Activated naive CD4-positive, alpha-beta T cell treated with anti-CD3 and anti-CD28 coated beads, Interleukin-2, amount 10 ng/mL, durations not matched to agents 7 days and 5 days (primary cell): ENCODE data around the gene ADCY1.

ENCODE experiments used
- CTCF ChIA-PET: fragments of 350-600 bp; sonication (Branson Sonifier 250); formaldehyde crosslinking; loops from one replicate; lab custom pipeline; 2021; ENCODE audit warnings: antibody characterized with exemption; lab: Charles Lee
- DNase-seq: peaks from one replicate; pipeline ENCODE4 v3.0.0-alpha.2; 2020
- H3K27ac Mint-ChIP-seq: one replicate; pipeline ENCODE4 v1.8.0; 2021; ENCODE audit warnings: mild to moderate bottlenecking, moderate library complexity, mixed read lengths
- H3K27me3 Mint-ChIP-seq: one replicate; pipeline ENCODE4 v1.8.0; 2021; ENCODE audit warnings: mild to moderate bottlenecking, mixed read lengths
- H3K36me3 Mint-ChIP-seq: one replicate; pipeline ENCODE4 v1.8.0; 2021; ENCODE audit warnings: mixed read lengths
- H3K4me1 Mint-ChIP-seq: one replicate; pipeline ENCODE4 v1.8.0; 2021; ENCODE audit warnings: mixed read lengths
- H3K4me3 Mint-ChIP-seq: one replicate; pipeline ENCODE4 v1.8.0; 2021; ENCODE audit warnings: mild to moderate bottlenecking, moderate library complexity, mixed read lengths
- H3K9me3 Mint-ChIP-seq: one replicate; pipeline ENCODE4 v1.8.0; 2021; ENCODE audit warnings: mixed read lengths

The ADCY1 gene

GRCh38 chr7:45610660-45611299 lies 36.6 kb downstream of the ADCY1 start:
- H3K4me3 Mint-ChIP-seq = no peak overlapping the region
- CTCF ChIA-PET = no interaction called here
- peaks cover 6% of the 10 kb centered on the region for H3K27me3 Mint-ChIP-seq
- peaks cover 14% of the 10 kb centered on the region for H3K9me3 Mint-ChIP-seq
- H3K4me1 Mint-ChIP-seq = no peaks in the 10 kb centered on the region
- no peaks in the 10 kb centered on the region for H3K36me3 Mint-ChIP-seq
- no peak for DNase-seq
- no peak overlapping the region for H3K27ac Mint-ChIP-seq

- Mint-ChIP-seq H3K27me3 (peaks cover 6% of the 10 kb centered on the region), H3K4me1 (no peaks in the 10 kb centered on the region), H3K36me3 (no peaks in the 10 kb centered on the region), H3K4me3 (no peak overlapping the region), H3K27ac (no peak overlapping the region), H3K9me3 (peaks cover 23% of the 10 kb centered on the region)
- DNase-seq = no peak
- CTCF ChIA-PET = no interaction called here
Measured at GRCh38 chr7:45617166-45617565, 43.0 kb downstream of the ADCY1 start.

- no peaks in the 10 kb centered on the region for H3K36me3 Mint-ChIP-seq
- CTCF ChIA-PET = no interaction called here
- no peak overlapping the region for H3K4me3 Mint-ChIP-seq
- H3K4me1 Mint-ChIP-seq = no peaks in the 10 kb centered on the region
- no peak for DNase-seq
- no peaks in the 10 kb centered on the region for H3K27me3 Mint-ChIP-seq
- peaks cover 11% of the 10 kb centered on the region for H3K9me3 Mint-ChIP-seq
- H3K27ac Mint-ChIP-seq = no peak overlapping the region
Measured at GRCh38 chr7:45622058-45622457, 47.9 kb downstream of the ADCY1 start.

GRCh38 chr7:45623157-45623556 lies 49.0 kb downstream of the ADCY1 start:
- H3K4me1 Mint-ChIP-seq = no peaks in the 10 kb centered on the region
- CTCF ChIA-PET = no interaction called here
- no peaks in the 10 kb centered on the region for H3K36me3 Mint-ChIP-seq
- DNase-seq = no peak
- H3K9me3 Mint-ChIP-seq = peaks cover 11% of the 10 kb centered on the region
- H3K27ac Mint-ChIP-seq = no peak overlapping the region
- no peak overlapping the region for H3K4me3 Mint-ChIP-seq
- H3K27me3 Mint-ChIP-seq = no peaks in the 10 kb centered on the region

GRCh38 chr7:45623740-45624391 lies 49.7 kb downstream of the ADCY1 start:
- Mint-ChIP-seq H3K36me3 (no peaks in the 10 kb centered on the region), H3K27ac (no peak overlapping the region), H3K9me3 (peaks cover 11% of the 10 kb centered on the region), H3K27me3 (no peaks in the 10 kb centered on the region), H3K4me1 (no peaks in the 10 kb centered on the region), H3K4me3 (no peak overlapping the region)
- DNase-seq = no peak
- CTCF ChIA-PET = no interaction called here

- CTCF ChIA-PET = no interaction called here
- no peaks in the 10 kb centered on the region for H3K36me3 Mint-ChIP-seq
- H3K9me3 Mint-ChIP-seq = peaks cover 11% of the 10 kb centered on the region
Measured at GRCh38 chr7:45624392-45624760, 50.2 kb downstream of the ADCY1 start.

GRCh38 chr7:45625067-45625466 lies 50.9 kb downstream of the ADCY1 start:
- H3K4me1 Mint-ChIP-seq = no peaks in the 10 kb centered on the region
- H3K27me3 Mint-ChIP-seq = no peaks in the 10 kb centered on the region
- no peaks in the 10 kb centered on the region for H3K36me3 Mint-ChIP-seq
- CTCF ChIA-PET = no interaction called here
- peaks cover 10% of the 10 kb centered on the region for H3K9me3 Mint-ChIP-seq
- H3K4me3 Mint-ChIP-seq = no peak overlapping the region
- no peak overlapping the region for H3K27ac Mint-ChIP-seq
- DNase-seq = no peak

More at GRCh38 chr7:45624392-45624760, 50.2 kb downstream of the ADCY1 start:
- no peaks in the 10 kb centered on the region for H3K4me1 Mint-ChIP-seq
- no peak for DNase-seq
- H3K27ac Mint-ChIP-seq = no peak overlapping the region
- H3K4me3 Mint-ChIP-seq = no peak overlapping the region
- no peaks in the 10 kb centered on the region for H3K27me3 Mint-ChIP-seq

- Mint-ChIP-seq H3K9me3 (peaks cover 5% of the 10 kb centered on the region), H3K36me3 (no peaks in the 10 kb centered on the region), H3K4me3 (no peak overlapping the region), H3K27ac (no peak overlapping the region), H3K27me3 (no peaks in the 10 kb centered on the region), H3K4me1 (no peaks in the 10 kb centered on the region)
- no peak for DNase-seq
- CTCF ChIA-PET = no interaction called here
Measured at GRCh38 chr7:45625714-45626440, 51.7 kb downstream of the ADCY1 start.

- CTCF ChIA-PET = no interaction called here
- H3K4me1 Mint-ChIP-seq = no peaks in the 10 kb centered on the region
Measured at GRCh38 chr7:45626441-45627430, 52.6 kb downstream of the ADCY1 start.

GRCh38 chr7:45627691-45628456 lies 53.7 kb downstream of the ADCY1 start:
- CTCF ChIA-PET = no interaction called here
- no peaks in the 10 kb centered on the region for H3K36me3 Mint-ChIP-seq
- H3K9me3 Mint-ChIP-seq = peaks cover 5% of the 10 kb centered on the region
- no peak overlapping the region for H3K4me3 Mint-ChIP-seq
- no peak overlapping the region for H3K27ac Mint-ChIP-seq
- H3K27me3 Mint-ChIP-seq = no peaks in the 10 kb centered on the region
- H3K4me1 Mint-ChIP-seq = no peaks in the 10 kb centered on the region
- DNase-seq = no peak

More at GRCh38 chr7:45626441-45627430, 52.6 kb downstream of the ADCY1 start:
- Mint-ChIP-seq H3K27ac (no peak overlapping the region), H3K9me3 (peaks cover 5% of the 10 kb centered on the region), H3K27me3 (no peaks in the 10 kb centered on the region), H3K36me3 (no peaks in the 10 kb centered on the region), H3K4me3 (no peak overlapping the region)
- DNase-seq = no peak

- no peak for DNase-seq
- H3K4me3 Mint-ChIP-seq = no peak overlapping the region
- CTCF ChIA-PET = no interaction called here
- no peaks in the 10 kb centered on the region for H3K9me3 Mint-ChIP-seq
- no peaks in the 10 kb centered on the region for H3K4me1 Mint-ChIP-seq
- no peaks in the 10 kb centered on the region for H3K27me3 Mint-ChIP-seq
- no peaks in the 10 kb centered on the region for H3K36me3 Mint-ChIP-seq
- H3K27ac Mint-ChIP-seq = no peak overlapping the region
Measured at GRCh38 chr7:45631569-45631968, 57.4 kb downstream of the ADCY1 start.

GRCh38 chr7:45636733-45637132 lies 62.6 kb downstream of the ADCY1 start:
- DNase-seq = no peak
- H3K4me1 Mint-ChIP-seq = no peaks in the 10 kb centered on the region
- no peak overlapping the region for H3K27ac Mint-ChIP-seq
- H3K4me3 Mint-ChIP-seq = no peak overlapping the region
- no peaks in the 10 kb centered on the region for H3K9me3 Mint-ChIP-seq
- no peaks in the 10 kb centered on the region for H3K36me3 Mint-ChIP-seq
- no peaks in the 10 kb centered on the region for H3K27me3 Mint-ChIP-seq
- CTCF ChIA-PET = no interaction called here

- Mint-ChIP-seq H3K27ac (no peak overlapping the region), H3K4me1 (no peaks in the 10 kb centered on the region), H3K27me3 (no peaks in the 10 kb centered on the region), H3K9me3 (no peaks in the 10 kb centered on the region), H3K4me3 (no peak overlapping the region), H3K36me3 (no peaks in the 10 kb centered on the region)
- CTCF ChIA-PET = no interaction called here
- DNase-seq = no peak
Measured at GRCh38 chr7:45638916-45639315, 64.7 kb downstream of the ADCY1 start.
